Osteocyte (in vitro differentiated cells): Measurements from ENCODE around the gene HOMER2. TPM values are rescaled to one million over a fixed set of nuclear protein-coding genes. Genes with fewer than 3 reads are reported as not detected.

ENCODE experiments used
- DNase-seq: peaks from one replicate; pipeline ENCODE4 v3.0.0; 2021; ENCODE audit warnings: mixed read lengths; ENCODE audit not compliant: unreplicated experiment; ENCODE audit errors: extremely low spot score
- H3K27ac Mint-ChIP-seq: one replicate; pipeline ENCODE4 v1.8.0; 2021; ENCODE audit warnings: mild to moderate bottlenecking, mixed read lengths; ENCODE audit not compliant: unreplicated experiment
- H3K27me3 Mint-ChIP-seq: one replicate; pipeline ENCODE4 v1.8.0; 2021; ENCODE audit warnings: mixed read lengths; ENCODE audit not compliant: unreplicated experiment
- H3K36me3 Mint-ChIP-seq: one replicate; pipeline ENCODE4 v1.8.0; 2021; ENCODE audit warnings: mixed read lengths; ENCODE audit not compliant: unreplicated experiment
- H3K4me1 Mint-ChIP-seq: one replicate; pipeline ENCODE4 v1.8.0; 2021; ENCODE audit warnings: mixed read lengths; ENCODE audit not compliant: unreplicated experiment
- H3K4me3 Mint-ChIP-seq: one replicate; pipeline ENCODE4 v1.8.0; 2021; ENCODE audit warnings: mild to moderate bottlenecking, moderate library complexity, mixed read lengths; ENCODE audit not compliant: unreplicated experiment
- H3K9me3 Mint-ChIP-seq: one replicate; pipeline ENCODE4 v1.8.0; 2021; ENCODE audit warnings: mixed read lengths; ENCODE audit not compliant: unreplicated experiment
- total RNA-seq: library from RNA; stranded (reverse); gene quantifications from 2 replicates; pipeline ENCODE4 v1.2.1, GENCODE V29; 2021
- TF ChIP-seq, protein P1 (sequence below): fragments of 200-600 bp; sonication (generic); IDR thresholded peaks from 2 replicates; pipeline ENCODE4 v1.5.0; 2021; ENCODE audit warnings: antibody characterized with exemption, mild to moderate bottlenecking, moderate library complexity

The HOMER2 gene
- total RNA-seq, 1 donor from 2014 or later = 6.3 TPM

GRCh38 chr15:82909080-82909815 is 43.3 kb downstream of the HOMER2 start:
- DNase-seq = no peak
- no peaks in the 10 kb centered on the region for H3K4me1 Mint-ChIP-seq
- H3K27me3 Mint-ChIP-seq = peaks cover 3% of the 10 kb centered on the region
- no peak overlapping the region for H3K4me3 Mint-ChIP-seq
- no peak overlapping the region for H3K27ac Mint-ChIP-seq
- peaks cover 2% of the 10 kb centered on the region for H3K36me3 Mint-ChIP-seq
- peaks cover 6% of the 10 kb centered on the region for H3K9me3 Mint-ChIP-seq
- TF ChIP-seq, protein P1, sequence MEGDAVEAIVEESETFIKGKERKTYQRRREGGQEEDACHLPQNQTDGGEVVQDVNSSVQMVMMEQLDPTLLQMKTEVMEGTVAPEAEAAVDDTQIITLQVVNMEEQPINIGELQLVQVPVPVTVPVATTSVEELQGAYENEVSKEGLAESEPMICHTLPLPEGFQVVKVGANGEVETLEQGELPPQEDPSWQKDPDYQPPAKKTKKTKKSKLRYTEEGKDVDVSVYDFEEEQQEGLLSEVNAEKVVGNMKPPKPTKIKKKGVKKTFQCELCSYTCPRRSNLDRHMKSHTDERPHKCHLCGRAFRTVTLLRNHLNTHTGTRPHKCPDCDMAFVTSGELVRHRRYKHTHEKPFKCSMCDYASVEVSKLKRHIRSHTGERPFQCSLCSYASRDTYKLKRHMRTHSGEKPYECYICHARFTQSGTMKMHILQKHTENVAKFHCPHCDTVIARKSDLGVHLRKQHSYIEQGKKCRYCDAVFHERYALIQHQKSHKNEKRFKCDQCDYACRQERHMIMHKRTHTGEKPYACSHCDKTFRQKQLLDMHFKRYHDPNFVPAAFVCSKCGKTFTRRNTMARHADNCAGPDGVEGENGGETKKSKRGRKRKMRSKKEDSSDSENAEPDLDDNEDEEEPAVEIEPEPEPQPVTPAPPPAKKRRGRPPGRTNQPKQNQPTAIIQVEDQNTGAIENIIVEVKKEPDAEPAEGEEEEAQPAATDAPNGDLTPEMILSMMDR = no peak

DNA sequence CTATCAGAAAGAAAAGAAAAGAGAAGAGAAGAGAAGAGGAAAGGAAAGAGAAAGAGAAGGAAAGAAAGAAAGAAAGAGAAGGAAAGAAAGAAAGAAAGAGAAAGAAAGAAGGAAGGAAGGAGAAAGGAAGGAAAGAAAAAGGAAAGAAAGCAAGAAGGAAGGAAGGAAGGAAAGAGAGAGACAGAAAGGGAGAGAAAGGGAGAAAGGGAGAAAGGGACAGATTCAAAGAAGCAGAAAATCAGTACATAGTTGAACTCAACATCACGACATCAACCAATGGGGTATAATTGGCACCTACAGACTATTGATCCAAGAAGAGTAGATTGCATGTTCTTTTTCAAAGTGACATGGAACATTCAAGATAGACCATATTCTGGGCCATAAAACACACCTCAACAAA is 45.2 kb downstream of the HOMER2 start:
- DNase-seq = no peak
- H3K27ac Mint-ChIP-seq = no peak overlapping the region

GRCh38 chr15:82904574-82904973 is 47.9 kb downstream of the HOMER2 start:
- H3K36me3 Mint-ChIP-seq = peaks cover 2% of the 10 kb centered on the region
- H3K27me3 Mint-ChIP-seq = peaks cover 3% of the 10 kb centered on the region
- peaks cover 6% of the 10 kb centered on the region for H3K9me3 Mint-ChIP-seq
- no peak overlapping the region for H3K27ac Mint-ChIP-seq
- DNase-seq = no peak
- H3K4me1 Mint-ChIP-seq = no peaks in the 10 kb centered on the region
- TF ChIP-seq, protein P1 = no peak
- H3K4me3 Mint-ChIP-seq = no peak overlapping the region

More for the DNA sequence above, 45.2 kb downstream of the HOMER2 start:
- TF ChIP-seq, protein P1 = no peak
- Mint-ChIP-seq H3K9me3 (peaks cover 6% of the 10 kb centered on the region), H3K4me3 (no peak overlapping the region), H3K36me3 (peaks cover 2% of the 10 kb centered on the region), H3K4me1 (no peaks in the 10 kb centered on the region), H3K27me3 (peaks cover 3% of the 10 kb centered on the region)

DNA sequence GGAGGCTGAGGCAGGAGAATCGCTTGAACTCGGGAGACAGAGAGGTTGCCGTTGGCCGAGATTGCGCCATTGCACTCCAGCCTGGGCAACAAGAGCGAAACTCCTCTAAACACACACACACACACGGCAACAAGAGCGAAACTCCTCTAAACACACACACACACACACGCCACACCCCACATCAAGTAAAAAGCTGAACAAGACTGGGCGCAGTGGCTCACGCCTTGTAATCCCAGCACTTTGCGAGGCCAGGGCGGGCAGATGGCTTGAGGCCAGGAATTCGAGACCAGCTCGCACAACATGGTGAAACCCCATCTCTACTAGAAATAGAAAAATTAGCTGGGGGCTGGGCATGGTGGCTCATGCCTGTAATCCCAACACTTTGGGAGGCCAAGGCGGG is 49.0 kb downstream of the HOMER2 start:
- TF ChIP-seq, protein P1 = no peak
- no peaks in the 10 kb centered on the region for H3K9me3 Mint-ChIP-seq
- no peaks in the 10 kb centered on the region for H3K36me3 Mint-ChIP-seq
- no peak overlapping the region for H3K4me3 Mint-ChIP-seq
- H3K4me1 Mint-ChIP-seq = no peaks in the 10 kb centered on the region
- no peaks in the 10 kb centered on the region for H3K27me3 Mint-ChIP-seq
- peak; percentile 77 for DNase-seq
- no peak overlapping the region for H3K27ac Mint-ChIP-seq

DNA sequence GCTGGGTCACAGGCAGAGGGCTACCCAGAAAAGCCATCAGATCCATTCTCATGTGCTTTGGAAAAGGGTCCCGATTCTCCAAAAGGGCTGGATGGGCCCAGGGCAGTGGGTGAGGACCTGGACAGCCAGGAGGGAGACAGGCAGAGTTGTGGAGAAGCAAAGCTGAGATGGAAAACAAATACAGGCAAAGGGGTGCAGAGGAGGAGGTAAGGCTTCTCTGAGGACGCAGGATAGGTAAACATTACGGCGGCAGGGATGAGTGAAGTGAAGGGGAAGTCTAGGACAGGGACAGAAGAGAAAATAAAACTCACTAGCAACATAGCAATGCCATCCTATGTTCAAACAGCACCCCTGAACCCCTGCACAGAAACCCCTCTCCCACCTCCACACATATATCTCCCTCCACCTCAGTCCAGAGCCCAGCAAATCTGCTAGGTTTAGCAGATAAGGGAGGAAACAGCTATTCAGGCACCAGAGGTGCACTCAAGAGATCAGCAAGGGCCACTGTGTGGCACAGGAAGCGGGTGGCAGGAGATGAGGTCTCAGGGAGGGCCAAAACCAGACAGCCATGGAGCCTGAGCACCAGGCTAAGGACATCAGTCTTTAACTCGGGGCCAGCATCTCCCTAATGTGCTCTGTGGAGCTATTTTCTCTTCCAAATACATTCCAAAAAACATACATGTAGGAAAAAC is 51.3 kb downstream of the HOMER2 start:
- H3K27ac Mint-ChIP-seq = no peak overlapping the region

More for the DNA sequence above, 51.3 kb downstream of the HOMER2 start:
- Mint-ChIP-seq H3K4me3 (no peak overlapping the region), H3K27me3 (no peaks in the 10 kb centered on the region), H3K4me1 (no peaks in the 10 kb centered on the region), H3K36me3 (no peaks in the 10 kb centered on the region), H3K9me3 (no peaks in the 10 kb centered on the region)
- no peak for DNase-seq
- TF ChIP-seq, protein P1 = no peak
